Measurements from ENCODE around the gene MRM2.

The MRM2 gene

DNA sequence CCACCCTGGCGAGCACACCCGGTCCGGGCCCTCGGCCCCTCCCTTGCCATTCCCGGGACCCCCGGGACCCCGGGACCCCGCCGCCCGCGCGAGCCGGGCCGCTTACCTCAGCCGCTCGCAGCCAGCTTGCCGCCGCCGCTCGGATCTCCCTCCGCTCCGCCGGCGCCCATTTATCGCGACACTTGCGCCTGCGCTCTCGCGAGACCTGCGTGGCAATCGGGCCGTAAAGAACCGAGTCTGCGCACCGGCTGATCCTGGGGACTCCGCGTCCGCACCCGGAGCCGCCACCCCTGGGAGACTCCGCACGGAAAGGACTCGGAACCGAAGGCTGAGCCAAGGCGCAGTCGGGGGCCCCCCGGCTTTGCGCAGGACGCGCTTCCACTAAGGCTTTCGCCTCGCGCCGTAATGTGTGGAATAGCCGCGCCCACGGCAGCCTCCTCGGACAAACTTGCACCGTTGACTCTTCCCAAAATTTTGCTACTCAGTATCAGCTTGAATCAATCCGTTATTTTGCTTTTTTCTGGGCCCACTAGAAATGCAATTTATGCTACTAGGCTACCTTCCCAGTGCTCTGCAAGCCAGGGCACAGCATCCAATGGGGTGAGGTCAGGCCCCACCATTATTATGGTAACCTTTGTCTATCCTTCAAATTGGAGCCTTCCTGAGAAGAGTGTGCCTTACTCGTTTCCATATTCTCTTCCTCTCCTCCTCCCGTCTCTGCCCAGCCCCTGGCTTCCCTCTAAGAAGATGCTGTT lies 9.1 kb downstream of the MRM2 start, which contains the start of gene MAD1L1:
Gene MAD1L1 (minus strand): TSS at position 180 of the 755 bp plus-strand sequence. CDS start 2,812 bp downstream, outside the sequence.
- in situ Hi-C loops (cut with MboI; ENCODE audit: low sequenced_read_pairs, unreplicated experiment): loop anchor here (10.0 kb wide), 1 partner anchor 112 kb away; no protein-coding TSS in a partner anchor
- peak; percentile 94 for DNase-seq (ENCODE audit: low spot score)
- TF ChIP-seq, protein P1, sequence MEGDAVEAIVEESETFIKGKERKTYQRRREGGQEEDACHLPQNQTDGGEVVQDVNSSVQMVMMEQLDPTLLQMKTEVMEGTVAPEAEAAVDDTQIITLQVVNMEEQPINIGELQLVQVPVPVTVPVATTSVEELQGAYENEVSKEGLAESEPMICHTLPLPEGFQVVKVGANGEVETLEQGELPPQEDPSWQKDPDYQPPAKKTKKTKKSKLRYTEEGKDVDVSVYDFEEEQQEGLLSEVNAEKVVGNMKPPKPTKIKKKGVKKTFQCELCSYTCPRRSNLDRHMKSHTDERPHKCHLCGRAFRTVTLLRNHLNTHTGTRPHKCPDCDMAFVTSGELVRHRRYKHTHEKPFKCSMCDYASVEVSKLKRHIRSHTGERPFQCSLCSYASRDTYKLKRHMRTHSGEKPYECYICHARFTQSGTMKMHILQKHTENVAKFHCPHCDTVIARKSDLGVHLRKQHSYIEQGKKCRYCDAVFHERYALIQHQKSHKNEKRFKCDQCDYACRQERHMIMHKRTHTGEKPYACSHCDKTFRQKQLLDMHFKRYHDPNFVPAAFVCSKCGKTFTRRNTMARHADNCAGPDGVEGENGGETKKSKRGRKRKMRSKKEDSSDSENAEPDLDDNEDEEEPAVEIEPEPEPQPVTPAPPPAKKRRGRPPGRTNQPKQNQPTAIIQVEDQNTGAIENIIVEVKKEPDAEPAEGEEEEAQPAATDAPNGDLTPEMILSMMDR (IDR thresholded peaks at IDR 0.05; ENCODE audit: borderline replicate concordance, control extremely low read depth, extremely low read depth, insufficient read depth, missing control alignments): no peak

DNA sequence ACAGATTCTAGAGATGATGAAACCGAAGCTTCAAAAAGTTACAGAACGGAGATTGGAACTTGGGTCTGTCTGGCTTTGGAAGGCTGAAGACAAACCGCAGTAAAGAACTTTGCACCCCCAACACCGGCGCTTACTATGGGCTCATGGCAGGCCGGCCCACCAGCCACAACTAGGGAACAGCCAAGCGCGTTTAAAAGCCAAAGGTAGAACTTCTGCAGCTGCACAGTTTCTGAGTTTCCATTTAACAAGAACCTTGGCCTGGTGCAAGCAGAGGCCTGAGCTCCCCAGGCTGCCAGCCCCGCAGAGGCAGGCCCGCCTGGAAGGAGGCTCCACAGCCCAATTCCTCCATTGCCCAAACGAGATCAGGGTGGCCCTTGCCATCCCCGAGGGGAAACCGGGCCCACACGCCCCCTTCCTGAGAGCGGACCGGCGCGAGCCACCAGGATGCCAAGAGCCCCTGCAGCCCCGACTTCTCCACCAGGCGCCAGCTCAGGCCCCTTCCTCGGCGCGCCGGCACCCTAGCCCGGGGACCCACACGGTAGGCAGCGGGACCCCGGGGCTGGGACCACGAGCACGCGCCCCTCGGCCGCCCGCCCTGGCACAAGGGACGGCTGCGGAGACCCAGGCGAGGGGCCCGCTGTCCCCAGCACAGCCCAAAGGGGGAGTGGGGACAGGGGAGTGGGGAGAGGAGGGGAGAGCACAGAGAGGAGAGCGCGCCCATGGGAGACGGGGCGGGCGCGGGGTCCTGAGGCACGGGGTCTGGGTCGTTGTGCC lies 9.8 kb downstream of the MRM2 start:
- TF ChIP-seq, protein P1 (IDR thresholded peaks at IDR 0.05; ENCODE audit: borderline replicate concordance, control extremely low read depth, extremely low read depth, insufficient read depth, missing control alignments): no peak
- no peak for DNase-seq (ENCODE audit: low spot score)

DNA sequence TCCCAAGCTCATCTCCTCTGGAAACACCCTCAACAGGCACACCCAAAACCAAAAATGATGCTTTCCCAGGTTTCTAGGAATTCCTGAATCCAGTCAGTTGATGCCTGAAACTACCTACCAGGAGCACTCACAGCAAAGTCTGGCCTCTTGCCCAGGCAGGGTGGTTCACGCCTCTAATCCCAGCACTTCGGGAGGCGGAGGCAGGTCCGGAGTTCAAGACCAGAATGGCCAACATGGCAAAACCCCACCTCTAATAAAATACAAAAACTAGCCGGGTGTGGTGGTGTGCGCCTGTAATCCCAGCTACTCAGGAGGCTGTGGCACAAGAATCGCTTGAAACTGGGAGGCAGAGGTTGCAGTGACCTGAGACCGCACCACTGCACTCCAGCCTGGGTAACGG lies 11.1 kb downstream of the MRM2 start:
- TF ChIP-seq, protein P1 (IDR thresholded peaks at IDR 0.05; ENCODE audit: borderline replicate concordance, control extremely low read depth, extremely low read depth, insufficient read depth, missing control alignments): no peak
- in situ Hi-C loops (cut with MboI; ENCODE audit: low sequenced_read_pairs, unreplicated experiment): loop anchor here (10.0 kb wide), 1 partner anchor 114 kb away; no protein-coding TSS in a partner anchor
- no peak for DNase-seq (ENCODE audit: low spot score)

More for the DNA sequence above, 9.8 kb downstream of the MRM2 start:
- in situ Hi-C loops (cut with MboI; ENCODE audit: low sequenced_read_pairs, unreplicated experiment): loop anchor here (10.0 kb wide), 1 partner anchor 113 kb away; no protein-coding TSS in a partner anchor

DNA sequence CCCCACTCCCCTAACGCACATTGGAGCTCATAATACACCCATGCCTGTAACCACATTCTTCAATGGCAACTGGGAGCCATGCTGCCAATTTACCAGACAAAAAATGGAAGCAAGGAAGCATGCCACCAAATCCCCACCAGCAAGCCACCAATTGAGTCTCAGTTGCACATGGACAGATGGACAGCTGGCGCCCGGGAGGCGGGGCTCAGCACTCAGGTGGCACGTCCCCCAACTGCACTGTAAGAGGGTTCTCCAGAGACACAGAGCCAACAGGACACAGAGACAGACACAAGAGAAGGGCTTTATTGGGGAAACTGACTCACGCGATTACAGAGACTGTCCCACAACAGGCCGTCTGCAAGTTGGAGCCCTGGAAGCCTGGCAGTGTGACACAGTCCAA lies 11.8 kb downstream of the MRM2 start:
- no peak for DNase-seq (ENCODE audit: low spot score)
- TF ChIP-seq, protein P1 (IDR thresholded peaks at IDR 0.05; ENCODE audit: borderline replicate concordance, control extremely low read depth, extremely low read depth, insufficient read depth, missing control alignments): no peak
- in situ Hi-C loops (cut with MboI; ENCODE audit: low sequenced_read_pairs, unreplicated experiment): loop anchor here (10.0 kb wide), 1 partner anchor 115 kb away; no protein-coding TSS in a partner anchor

DNA sequence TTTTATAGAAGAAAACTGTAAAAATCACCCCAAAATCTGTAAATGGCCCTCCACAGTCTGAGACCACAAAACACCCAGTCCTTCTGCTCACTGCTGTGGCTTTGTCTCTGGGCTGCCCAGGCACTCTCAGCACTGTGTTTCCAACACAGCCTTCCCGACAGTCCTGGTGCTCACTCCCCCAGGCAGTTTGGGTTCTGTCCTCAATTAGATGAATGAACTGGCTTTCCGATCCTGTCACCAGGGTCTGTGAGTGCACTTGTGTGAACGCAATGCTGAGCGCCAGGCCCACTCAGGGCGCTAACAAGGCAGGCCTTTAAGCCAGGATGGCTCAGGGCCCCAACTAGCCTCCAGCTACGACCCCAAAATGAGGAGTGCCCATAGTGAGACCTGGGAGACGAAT lies 12.5 kb downstream of the MRM2 start:
- DNase-seq (ENCODE audit: low spot score): no peak
- in situ Hi-C loops (cut with MboI; ENCODE audit: low sequenced_read_pairs, unreplicated experiment): no loop called here
- TF ChIP-seq, protein P1 (IDR thresholded peaks at IDR 0.05; ENCODE audit: borderline replicate concordance, control extremely low read depth, extremely low read depth, insufficient read depth, missing control alignments): no peak

DNA sequence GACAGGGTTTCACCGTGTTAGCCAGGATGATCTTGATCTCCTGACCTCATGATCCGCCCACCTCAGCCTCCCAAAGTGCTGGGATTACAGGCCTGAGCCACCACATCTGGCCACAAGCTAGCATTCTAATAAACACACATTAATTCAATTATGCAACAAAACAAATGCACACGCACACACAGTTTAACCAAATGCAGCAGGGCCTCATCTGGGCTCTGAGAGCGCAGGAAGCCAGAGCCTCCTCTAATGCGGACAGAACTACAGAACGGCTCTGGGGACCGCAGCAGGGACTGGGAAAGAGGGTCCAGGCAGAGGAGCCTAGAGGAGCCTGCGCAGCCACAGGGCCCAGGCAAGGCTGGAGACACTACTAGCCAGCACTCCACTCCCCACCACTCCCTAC lies 13.1 kb downstream of the MRM2 start:
- in situ Hi-C loops (cut with MboI; ENCODE audit: low sequenced_read_pairs, unreplicated experiment): no loop called here
- DNase-seq (ENCODE audit: low spot score): no peak
- TF ChIP-seq, protein P1 (IDR thresholded peaks at IDR 0.05; ENCODE audit: borderline replicate concordance, control extremely low read depth, extremely low read depth, insufficient read depth, missing control alignments): no peak
